SJSA1 (cell line): Measurements from ENCODE around the gene ENTPD1. TPM values are rescaled to one million over a fixed set of nuclear protein-coding genes. Genes with fewer than 3 reads are reported as not detected.
A peak's percentile ranks its signal among the peaks of the same experiment; 100 is the strongest.
"Not testable (repeated sequence)": the region's sequence is repeated elsewhere in the genome, so short reads cannot be mapped to it uniquely, and the experiment has no call there.

Experiments used
- DNase-seq, 2 experiments: peaks; one replicate each; pipeline ENCODE4 v3.0.0-alpha.2; 2015 to 2020; ENCODE audit warnings: low spot score in 2 of 2, low read depth in 1 of 2
- H3K27ac ChIP-seq: fragments of 250-450 bp; sonication (Bioruptor Pico); 2 replicates; pipeline ENCODE4 v1.5.1; 2020; ENCODE audit warnings: mild to moderate bottlenecking, moderate library complexity
- H3K27me3 ChIP-seq: fragments of 250-450 bp; sonication (Bioruptor Pico); replicated peaks from 2 replicates; pipeline ENCODE4 v1.5.1; 2020; ENCODE audit warnings: mild to moderate bottlenecking, moderate library complexity
- H3K36me3 ChIP-seq: fragments of 250-450 bp; sonication (Bioruptor Pico); 2 replicates; pipeline ENCODE4 v1.5.1; 2020; ENCODE audit warnings: mild to moderate bottlenecking
- H3K4me1 ChIP-seq: fragments of 250-450 bp; sonication (Bioruptor Pico); replicated peaks from 2 replicates; pipeline ENCODE4 v1.6.1; 2021; ENCODE audit warnings: mild to moderate bottlenecking
- H3K4me3 ChIP-seq: fragments of 250-450 bp; sonication (Bioruptor Pico); 2 replicates; pipeline ENCODE4 v1.5.1; 2020; ENCODE audit warnings: mild to moderate bottlenecking
- H3K9me3 ChIP-seq: fragments of 250-450 bp; sonication (Bioruptor Pico); replicated peaks from 2 replicates; pipeline ENCODE4 v1.5.1; 2020; ENCODE audit warnings: mild to moderate bottlenecking
- total RNA-seq: library from RNA; depleted of rRNA; stranded (reverse); fragments of >200 nt; shearing (Covaris generic); gene quantifications from 2 replicates; pipeline ENCODE4 v1.2.3, GENCODE V29; 2014; rRNA removed

The ENTPD1 gene
- total RNA-seq, 1 experiment from 2014 or later, result not detected

DNA sequence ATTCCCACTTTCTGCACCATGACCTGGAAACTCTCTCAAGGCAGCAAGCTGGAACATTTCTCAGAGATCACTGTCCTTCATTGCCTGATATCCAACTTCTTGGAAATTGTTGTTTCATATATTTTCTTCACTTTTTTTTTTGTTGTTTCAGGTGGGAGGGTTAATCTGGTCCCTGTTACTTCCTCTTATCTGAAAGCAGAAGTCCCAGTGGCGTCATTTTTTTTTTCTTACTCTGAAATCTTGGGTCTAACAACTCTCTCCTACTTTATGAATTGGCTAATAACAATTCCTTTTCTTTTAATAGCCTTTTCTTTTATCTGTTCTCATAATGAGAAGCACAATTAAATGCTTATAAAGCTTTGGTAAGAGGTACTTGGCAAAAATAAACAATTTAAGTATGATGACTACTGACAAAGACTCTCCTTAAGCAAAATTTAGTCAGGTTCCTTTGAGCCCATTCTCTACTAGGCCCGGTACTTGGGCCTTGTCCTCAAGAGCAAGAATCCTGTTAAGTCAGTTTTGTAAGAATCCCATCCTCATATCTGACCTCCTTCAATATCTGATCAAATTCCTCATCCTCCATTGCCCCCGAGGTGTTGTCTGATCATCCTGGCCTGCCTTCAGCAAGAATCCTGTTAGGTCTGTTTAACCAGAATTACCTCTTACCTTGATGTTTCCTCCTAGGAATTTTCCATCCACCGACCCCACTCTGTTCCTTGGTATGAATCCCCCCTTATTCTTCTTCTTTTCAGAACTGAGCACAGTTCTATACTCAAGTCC lies 140.3 kb downstream of the ENTPD1 start:
- DNase-seq, result no peak
- Histone ChIP-seq H3K4me1 (no peaks in the 10 kb centered on the region), H3K27ac (no peak overlapping the region), H3K27me3 (no peaks in the 10 kb centered on the region), H3K4me3 (no peak overlapping the region), H3K9me3 (no peaks in the 10 kb centered on the region), H3K36me3 (peaks cover 3% of the 10 kb centered on the region)

GRCh38 chr10:95905897-95906580 lies 150.1 kb downstream of the ENTPD1 start:
- not testable (repeated sequence) for H3K27me3 ChIP-seq, DNase-seq, H3K27ac ChIP-seq, H3K36me3 ChIP-seq, H3K9me3 ChIP-seq, H3K4me1 ChIP-seq, H3K4me3 ChIP-seq

GRCh38 chr10:95906677-95907455 lies 150.9 kb downstream of the ENTPD1 start:
- peaks cover 5% of the 10 kb centered on the region; the same call in 1 of the 2 replicates for H3K27me3 ChIP-seq
- 0 out of 2 replicates have a peak, but pooled peaks cover 3% of the 10 kb centered on the region for H3K4me1 ChIP-seq
- peak in 1 of 2 experiments; percentile 65 for DNase-seq
- H3K9me3 ChIP-seq, result no peaks in the 10 kb centered on the region
- no peaks in the 10 kb centered on the region for H3K36me3 ChIP-seq
- peak overlapping the region; percentile 56 for H3K4me3 ChIP-seq
- no peak overlapping the region for H3K27ac ChIP-seq

DNA sequence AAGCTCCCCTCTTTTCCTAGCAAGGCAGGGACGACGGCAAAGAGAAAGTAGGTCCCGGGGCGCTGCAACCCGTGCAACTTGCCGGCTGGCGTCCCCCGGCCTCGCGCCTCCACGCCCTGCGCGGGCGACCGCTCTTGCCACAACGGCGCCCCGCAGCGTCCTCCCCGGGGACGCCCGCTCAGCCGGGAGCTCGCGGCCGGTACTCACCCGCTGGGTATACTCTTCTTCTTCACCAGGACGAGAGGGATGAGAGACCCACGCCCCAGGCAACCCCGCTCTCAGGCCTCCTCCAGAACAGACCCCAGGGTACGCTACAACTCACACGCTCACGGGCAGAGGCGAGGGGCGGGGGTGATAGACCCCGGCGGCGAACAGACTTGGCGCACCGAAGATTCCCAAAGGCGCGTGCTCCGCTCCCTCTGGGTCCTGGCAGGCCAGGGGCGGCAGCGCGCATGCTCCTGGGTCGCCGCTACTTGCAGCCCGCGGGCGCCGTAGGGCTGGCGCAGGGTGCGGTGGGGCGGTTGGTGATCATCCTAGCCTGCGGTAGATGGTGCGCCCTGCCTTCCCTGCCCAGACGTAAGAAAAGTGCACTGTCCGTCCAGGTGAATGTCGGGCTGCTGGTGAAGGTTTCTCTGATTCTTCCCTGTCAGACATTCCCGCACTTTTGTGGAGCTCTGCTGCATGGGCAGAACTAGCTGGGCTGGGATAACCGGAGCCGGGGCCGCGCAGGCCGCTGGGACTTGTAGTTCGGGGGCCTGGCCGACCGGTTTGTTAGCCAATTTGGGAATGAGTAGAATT lies 151.7 kb downstream of the ENTPD1 start, which contains the start of gene CC2D2B:
TSS of gene CC2D2B (plus strand) at position 520 of the 798 bp plus-strand sequence. CDS start 3,349 bp downstream, outside the sequence.
- peak; percentile 83 to 95 for DNase-seq
- Histone ChIP-seq H3K27me3 (peaks cover 10% of the 10 kb centered on the region; the same call in 1 of the 2 replicates), H3K9me3 (no peaks in the 10 kb centered on the region), H3K27ac (peak within 1 kb of the TSS; percentile 29; the same call in 1 of the 2 replicates), H3K4me3 (peak within 1 kb of the TSS; percentile 56), H3K36me3 (no peaks in the 10 kb centered on the region), H3K4me1 (0 out of 2 replicates have a peak, but pooled peaks cover 3% of the 10 kb centered on the region)

- peaks cover 10% of the 10 kb centered on the region; the same call in 1 of the 2 replicates for H3K27me3 ChIP-seq
- H3K4me3 ChIP-seq, result no peak overlapping the region
- no peaks in the 10 kb centered on the region for H3K36me3 ChIP-seq
- no peak for DNase-seq
- H3K27ac ChIP-seq, result no peak overlapping the region
- H3K9me3 ChIP-seq, result no peaks in the 10 kb centered on the region
- 0 out of 2 replicates have a peak, but pooled peaks cover 3% of the 10 kb centered on the region for H3K4me1 ChIP-seq
Measured at GRCh38 chr10:95908450-95908849, 152.5 kb downstream of the ENTPD1 start.

- no peak for DNase-seq
- no peak overlapping the region for H3K4me3 ChIP-seq
- peaks cover 10% of the 10 kb centered on the region; the same call in 1 of the 2 replicates for H3K27me3 ChIP-seq
- no peaks in the 10 kb centered on the region for H3K9me3 ChIP-seq
- H3K27ac ChIP-seq, result no peak overlapping the region
- H3K36me3 ChIP-seq, result no peaks in the 10 kb centered on the region
- H3K4me1 ChIP-seq, result 0 out of 2 replicates have a peak, but pooled peaks cover 3% of the 10 kb centered on the region
Measured at GRCh38 chr10:95909561-95909960, 153.6 kb downstream of the ENTPD1 start.

DNA sequence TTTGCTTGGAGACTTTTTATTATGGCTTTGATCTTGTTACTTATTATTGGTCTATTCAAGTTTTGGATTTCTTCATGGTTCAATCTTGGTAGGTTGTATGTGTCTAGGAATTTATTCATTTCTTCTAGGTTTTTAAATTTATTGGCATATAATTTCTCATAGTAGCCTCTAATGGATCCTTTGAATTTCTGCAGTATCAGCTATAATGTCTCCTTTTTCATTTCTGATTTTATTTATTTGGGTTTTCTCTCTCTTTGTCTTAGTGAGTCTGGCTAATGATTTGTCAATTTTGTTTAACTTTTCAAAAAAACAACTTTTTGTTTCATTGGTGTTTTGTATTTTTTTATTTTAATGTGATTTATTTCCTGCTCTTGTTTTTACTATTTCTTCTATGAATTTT lies 160.1 kb downstream of the ENTPD1 start:
- H3K4me1 ChIP-seq, H3K27ac ChIP-seq, DNase-seq, H3K36me3 ChIP-seq, H3K4me3 ChIP-seq, H3K27me3 ChIP-seq, H3K9me3 ChIP-seq: not testable (repeated sequence)

Other genes starting within 250 kb of the ENTPD1 start
- 1.1 and 2.9 TPM in 2 replicates for gene SORBS1, start 194.8 kb upstream of the ENTPD1 start, total RNA-seq
- 55.0 and 60.2 TPM in 2 replicates for gene ALDH18A1, start 99.5 kb upstream of the ENTPD1 start, total RNA-seq
- gene TCTN3, start 62.2 kb upstream of the ENTPD1 start, total RNA-seq, result 29.0 and 34.2 TPM in 2 replicates
- 0.08 TPM in 1 of 2 replicates, not detected in the other for gene CC2D2B, start 151.8 kb downstream of the ENTPD1 start, total RNA-seq